Psoas muscle (tissue), 8 donors: ENCODE data around the gene CHMP1A. TPM values are rescaled to one million over a fixed set of nuclear protein-coding genes. Genes with fewer than 3 reads are reported as not detected.

ENCODE experiments used
- ATAC-seq, 4 donors: fragments of 200-7000 bp; cut with Tn5 transposase; one replicate each; pipeline ENCODE4 v1.9.1; 2020; ENCODE audit warnings: moderate library complexity in 3 of 4, mild to moderate bottlenecking in 2 of 4
- DNase-seq, 2 donors: peaks; one replicate each; pipeline ENCODE4 v3.0.0-alpha.2; 2020
- H3K27ac ChIP-seq: fragments of 200-600 bp; one replicate; pipeline ENCODE4 v1.8.0; 2022
- H3K27me3 ChIP-seq, 3 donors: fragments of 200-600 bp in 1 of 3; one replicate each; pipeline versions ENCODE4 v1.6.1 to v1.8.0; 2013 to 2022; ENCODE audit warnings: low read length in 2 of 3, mild to moderate bottlenecking in 2 of 3, moderate library complexity in 1 of 3; ENCODE audit not compliant: insufficient read depth in 3 of 3
- H3K36me3 ChIP-seq, 2 donors: fragments of 200-600 bp in 1 of 2; one replicate each; pipeline versions ENCODE4 v1.6.1 to v1.8.0; 2013 to 2022; ENCODE audit warnings: low read depth in 1 of 2, mild to moderate bottlenecking in 1 of 2, moderate library complexity in 1 of 2; ENCODE audit not compliant: insufficient read depth in 1 of 2
- H3K4me1 ChIP-seq: fragments of 200-600 bp; one replicate; pipeline ENCODE4 v1.8.0; 2022
- H3K4me3 ChIP-seq: fragments of 200-600 bp; one replicate; pipeline ENCODE4 v1.8.0; 2022; ENCODE audit warnings: mild to moderate bottlenecking
- H3K9me3 ChIP-seq: fragments of 200-600 bp; one replicate; pipeline ENCODE4 v1.8.0; 2022
- CTCF ChIP-seq: fragments of 200-600 bp; IDR thresholded peaks from one replicate; pipeline ENCODE4 v1.8.0; 2022; ENCODE audit warnings: antibody characterized with exemption
- WGBS, 3 donors: extraction: QIAGEN DNeasy Blood & Tissue Kit; methylation state at CpG; one replicate each; pipeline versions ENCODE4 v1.1.6 to v1.1.7; 2013; 5-methylcytosine and 5-hydroxymethylcytosine counted together
- intact Hi-C, 2 donors: fragments of 100-400 bp; cut with DNase I; formaldehyde crosslinking; loops; one replicate each; pipeline versions ENCODE4 v1.11.0 to v1.14.2; 2022
- polyA plus RNA-seq, 3 donors: library from polyadenylated mRNA; stranded (reverse); fragments of 200-250 nt; gene quantifications; one replicate each; pipeline ENCODE4 v1.2.3, GENCODE V29; 2013
- total RNA-seq, 4 donors: library from RNA; stranded (reverse); fragmentation: NEBNext Ultra II Directional in 2 of 4; extraction: Animal tissue kit (Norgen Biotek cat#: 25700) in 2 of 4; gene quantifications; one replicate each; pipeline versions ENCODE4 v1.2.1 to v1.2.4, GENCODE V29; 2021 to 2023
- donor health status: healthy with polysubstance abuse.
- donor health status: DM: no; HTN: no; CAD: no; lungs with moderate emphysema.
- donor health status: Bipolar disorder and iron deficiency.
- donor health status: healthy.
- donor health status: DM: yes; HTN: yes; CAD: no.
- donor health status: DM: no; HTN: no; CAD: no.
- donor health status: DM: no; HTN: no; CAD: no.
- donor health status: DM: yes; HTN: yes; CAD: no.

The CHMP1A gene
- total and polyA plus RNA-seq, 7 donors, result 42.2 to 91.9 (median 49.9) TPM

GRCh38 chr16:89688395-89688794 is 30.9 kb upstream of the CHMP1A start:
- Histone ChIP-seq H3K9me3 (no peaks in the 10 kb centered on the region), H3K4me1 (peaks cover 14% of the 10 kb centered on the region), H3K27me3 (no peaks in the 10 kb centered on the region), H3K4me3 (no peak overlapping the region), H3K36me3 (peaks cover 3 to 42% of the 10 kb centered on the region in 2 donors), H3K27ac (no peak overlapping the region)
- no peak for DNase-seq
- WGBS, 3 donors, result 81 to 87% (median 87%) methylated on average over 5 of the region's 5 CpGs
- no peak for ATAC-seq
- TF ChIP-seq CTCF, result no peak
- intact Hi-C loops, result no loop called here

- intact Hi-C loops, result no loop called here
- peak overlapping the region; percentile 93 for H3K27ac ChIP-seq
- TF ChIP-seq CTCF, result no peak
- H3K4me1 ChIP-seq, result peaks cover 14% of the 10 kb centered on the region
- no peaks in the 10 kb centered on the region for H3K27me3 ChIP-seq
- H3K4me3 ChIP-seq, result peak overlapping the region; percentile 95
- peaks cover 0 to 32% of the 10 kb centered on the region in 2 donors for H3K36me3 ChIP-seq
- 11 to 12% (median 11%) methylated on average over 35 to 42 of the region's 42 CpGs for WGBS, 3 donors
- ATAC-seq (peak; percentile 17 to 32 (median 26)), DNase-seq (no peak)
- no peaks in the 10 kb centered on the region for H3K9me3 ChIP-seq
Measured at GRCh38 chr16:89687092-89687940, 29.8 kb upstream of the CHMP1A start.

GRCh38 chr16:89686520-89687091 is 29.1 kb upstream of the CHMP1A start, which contains the start of gene CDK10:
Gene CDK10, plus strand, starts transcription at chr16:89686689. Its CDS starts 22 bp downstream, at chr16:89686711.
- peak within 1 kb of the TSS; percentile 93 for H3K27ac ChIP-seq
- peak within 1 kb of the TSS; percentile 95 for H3K4me3 ChIP-seq
- intact Hi-C loops, result no loop called here
- WGBS, 3 donors, result 0 to 1% (median 1%) methylated on average over 60 to 66 of the region's 67 CpGs
- ATAC-seq, result peak; percentile 93 to 99 (median 96)
- H3K9me3 ChIP-seq, result no peaks in the 10 kb centered on the region
- TF ChIP-seq CTCF, result no peak
- H3K36me3 ChIP-seq, result peaks cover 0 to 25% of the 10 kb centered on the region in 2 donors
- peaks cover 14% of the 10 kb centered on the region for H3K4me1 ChIP-seq
- H3K27me3 ChIP-seq, result no peaks in the 10 kb centered on the region
- DNase-seq, result peak; percentile 90 to 95

GRCh38 chr16:89685916-89686315 is 28.4 kb upstream of the CHMP1A start:
- Histone ChIP-seq H3K27ac (no peak overlapping the region), H3K4me1 (peaks cover 14% of the 10 kb centered on the region), H3K9me3 (no peaks in the 10 kb centered on the region), H3K36me3 (peaks cover 0 to 18% of the 10 kb centered on the region in 2 donors), H3K4me3 (no peak overlapping the region), H3K27me3 (no peaks in the 10 kb centered on the region)
- intact Hi-C loops, result no loop called here
- TF ChIP-seq CTCF, result no peak
- ATAC-seq, result no peak
- DNase-seq, result no peak
- 100% methylated on average over 1 of the region's 1 CpG for WGBS, 3 donors
